ENCODE results near the gene PYDC1. TPM values are rescaled to one million over a fixed set of nuclear protein-coding genes. Genes with fewer than 3 reads are reported as not detected.
"Not testable (repeated sequence)": the region's sequence is repeated elsewhere in the genome, so short reads cannot be mapped to it uniquely, and the experiment has no call there.

Gene PYDC1
- polyA plus RNA-seq, 1 donor: 0.19 TPM

DNA sequence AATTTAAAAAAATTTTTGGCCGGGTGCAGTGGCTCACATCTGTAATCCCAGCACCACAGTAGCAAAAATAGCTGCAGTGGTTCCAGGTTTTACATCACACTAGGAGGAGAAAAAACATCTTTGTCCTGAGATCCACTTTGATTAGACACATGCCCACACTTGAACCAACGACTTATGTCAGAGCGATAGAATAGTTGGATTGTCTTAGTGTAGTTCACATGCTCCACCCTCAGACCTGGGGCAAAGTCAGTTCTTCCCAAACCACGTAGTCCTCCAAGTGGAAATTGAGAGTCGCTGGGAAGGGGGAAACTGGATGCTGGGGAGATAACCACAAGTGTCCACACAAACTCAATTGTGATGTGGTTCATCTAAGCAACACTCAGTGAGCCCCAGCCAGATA lies 31.4 kb upstream of the PYDC1 start:
- Histone ChIP-seq H3K9me3 (ENCODE audit: control insufficient read depth, low read depth, low read length) (no peaks in the 10 kb centered on the region), H3K4me3 (ENCODE audit: low read length) (no peak overlapping the region), H3K27me3 (ENCODE audit: control insufficient read depth, insufficient read depth, low read length) (no peaks in the 10 kb centered on the region), H3K36me3 (ENCODE audit: control insufficient read depth, insufficient read depth, low read length) (no peaks in the 10 kb centered on the region), H3K27ac (ENCODE audit: low read length) (no peak overlapping the region), H3K4me1 (ENCODE audit: control insufficient read depth, insufficient read depth, low read length) (peaks cover 4% of the 10 kb centered on the region)
- WGBS (ENCODE audit: insufficient coverage, low lambda C conversion rate): no CpG with 5 or more reads among the region's 5 CpGs
- DNase-seq: no peak

DNA sequence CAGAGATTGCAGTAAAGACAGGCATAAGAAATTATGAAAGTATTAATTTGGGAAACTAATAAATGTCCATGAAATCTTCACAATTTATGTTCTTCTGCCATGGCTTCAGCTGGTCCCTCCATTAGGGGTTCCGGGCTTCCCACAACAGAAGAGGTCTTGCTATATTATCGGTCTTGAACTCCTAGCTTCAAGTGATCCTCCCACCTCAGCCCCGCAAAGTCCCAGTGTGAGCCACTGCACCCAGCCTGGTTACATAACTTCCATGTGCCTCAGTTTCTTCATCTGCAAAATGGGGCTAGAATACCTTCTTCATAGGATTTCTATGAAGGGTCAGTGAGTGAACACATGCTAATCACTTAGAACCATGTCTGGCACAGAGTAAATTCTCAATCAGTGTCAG lies 29.4 kb upstream of the PYDC1 start:
- Histone ChIP-seq H3K4me3 (ENCODE audit: low read length) (no peak overlapping the region), H3K27ac (ENCODE audit: low read length) (no peak overlapping the region), H3K9me3 (ENCODE audit: control insufficient read depth, low read depth, low read length) (no peaks in the 10 kb centered on the region), H3K36me3 (ENCODE audit: control insufficient read depth, insufficient read depth, low read length) (no peaks in the 10 kb centered on the region), H3K4me1 (ENCODE audit: control insufficient read depth, insufficient read depth, low read length) (no peaks in the 10 kb centered on the region), H3K27me3 (ENCODE audit: control insufficient read depth, insufficient read depth, low read length) (no peaks in the 10 kb centered on the region)
- DNase-seq: no peak
- 90% methylated on average over 2 of the region's 3 CpGs for WGBS (ENCODE audit: insufficient coverage, low lambda C conversion rate)

DNA sequence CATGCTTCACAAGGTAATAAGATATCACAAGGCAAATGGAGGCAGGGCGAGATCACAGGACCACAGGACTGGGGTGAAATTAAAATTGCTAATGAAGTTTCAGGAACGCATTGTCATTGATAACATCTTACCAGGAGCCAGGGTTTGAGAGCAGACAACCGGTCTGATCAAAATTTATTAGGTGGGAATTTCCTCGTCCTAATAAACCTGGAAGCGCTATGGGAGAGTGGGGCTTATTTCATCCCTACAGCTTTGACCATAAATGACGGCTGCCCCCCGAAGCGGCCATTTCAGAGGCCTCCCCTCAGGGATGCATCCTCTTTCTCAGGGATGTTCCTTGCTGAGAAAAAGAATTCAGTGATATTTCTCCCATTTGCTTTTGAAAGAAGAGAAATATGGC lies 28.7 kb upstream of the PYDC1 start:
- not testable (repeated sequence) for H3K9me3 ChIP-seq (ENCODE audit: control insufficient read depth, low read depth, low read length); H3K27me3 ChIP-seq (ENCODE audit: control insufficient read depth, insufficient read depth, low read length); H3K4me1 ChIP-seq (ENCODE audit: control insufficient read depth, insufficient read depth, low read length); DNase-seq; H3K4me3 ChIP-seq (ENCODE audit: low read length); H3K27ac ChIP-seq (ENCODE audit: low read length); H3K36me3 ChIP-seq (ENCODE audit: control insufficient read depth, insufficient read depth, low read length)
- WGBS (ENCODE audit: insufficient coverage, low lambda C conversion rate): no CpG with 5 or more reads among the region's 8 CpGs

DNA sequence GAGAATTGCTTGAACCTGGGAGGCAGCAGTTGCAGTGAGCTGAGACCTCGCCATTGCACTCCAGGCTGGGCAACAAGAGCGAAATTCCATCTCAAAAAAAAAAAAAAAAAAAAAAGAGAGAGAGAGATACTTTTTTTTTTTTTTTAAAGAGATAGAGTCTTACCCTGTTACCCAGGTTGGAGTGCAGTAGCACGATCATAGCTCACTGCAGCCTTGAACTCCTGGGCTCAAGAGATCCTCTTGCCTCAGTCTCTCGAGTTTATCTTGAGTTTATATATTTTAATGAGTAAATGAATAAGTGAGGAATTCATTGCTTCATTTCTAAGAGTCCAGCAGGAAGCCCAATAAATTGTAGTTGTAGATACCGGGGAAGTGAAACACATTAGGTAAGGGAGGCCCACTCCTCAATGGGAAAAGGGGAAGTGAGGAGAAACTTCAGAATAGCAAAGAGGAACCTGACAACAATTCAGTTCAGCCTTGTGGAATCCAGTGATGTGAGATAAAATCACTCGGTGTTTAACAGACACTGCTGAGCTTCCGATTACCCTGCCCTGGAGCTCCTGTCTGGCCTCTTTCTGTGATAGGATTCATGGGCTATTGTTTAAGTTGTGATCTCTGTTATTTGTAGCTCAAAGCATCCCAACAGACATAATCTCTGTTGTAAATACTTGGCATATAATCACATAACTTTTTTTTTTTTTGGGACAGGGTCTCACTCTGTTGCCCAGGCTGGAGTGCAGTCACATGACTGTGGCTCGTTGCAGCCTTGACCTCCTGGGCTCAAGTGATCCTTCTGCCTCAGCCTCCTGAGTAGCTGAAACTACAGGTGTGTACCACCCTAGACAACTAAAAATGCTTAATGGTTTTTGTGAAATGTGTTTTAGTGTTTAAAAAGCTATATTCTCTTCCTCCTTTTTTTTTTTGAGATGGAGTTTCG lies 27.1 kb upstream of the PYDC1 start:
- Histone ChIP-seq H3K36me3 (ENCODE audit: control insufficient read depth, insufficient read depth, low read length) (no peaks in the 10 kb centered on the region), H3K4me3 (ENCODE audit: low read length) (no peak overlapping the region), H3K27me3 (ENCODE audit: control insufficient read depth, insufficient read depth, low read length) (no peaks in the 10 kb centered on the region), H3K4me1 (ENCODE audit: control insufficient read depth, insufficient read depth, low read length) (no peaks in the 10 kb centered on the region), H3K9me3 (ENCODE audit: control insufficient read depth, low read depth, low read length) (no peaks in the 10 kb centered on the region), H3K27ac (ENCODE audit: low read length) (no peak overlapping the region)
- no CpG with 5 or more reads among the region's 9 CpGs for WGBS (ENCODE audit: insufficient coverage, low lambda C conversion rate)
- no peak for DNase-seq

DNA sequence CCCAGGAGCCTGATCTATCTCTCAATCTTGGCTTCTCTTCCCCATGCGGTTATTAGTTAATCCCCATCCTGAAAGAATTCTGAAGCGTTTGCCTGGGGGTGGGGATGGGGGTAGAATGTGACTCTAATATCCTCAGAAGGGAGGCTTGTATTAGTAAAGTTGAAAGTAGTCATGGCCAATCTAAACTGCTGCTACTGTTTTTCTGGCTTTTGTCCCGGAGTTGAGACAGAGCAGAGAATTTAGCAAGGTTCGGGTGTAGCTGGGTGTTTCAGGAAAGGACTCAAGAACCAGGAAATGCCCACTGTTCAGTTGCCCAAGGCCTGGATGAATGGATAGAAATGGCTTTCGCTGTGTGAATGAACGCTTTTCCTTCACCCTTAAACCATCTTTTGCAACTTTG lies 25.3 kb upstream of the PYDC1 start:
- Histone ChIP-seq H3K36me3 (ENCODE audit: control insufficient read depth, insufficient read depth, low read length) (no peaks in the 10 kb centered on the region), H3K4me1 (ENCODE audit: control insufficient read depth, insufficient read depth, low read length) (peaks cover 3% of the 10 kb centered on the region), H3K27me3 (ENCODE audit: control insufficient read depth, insufficient read depth, low read length) (no peaks in the 10 kb centered on the region), H3K4me3 (ENCODE audit: low read length) (no peak overlapping the region), H3K27ac (ENCODE audit: low read length) (no peak overlapping the region), H3K9me3 (ENCODE audit: control insufficient read depth, low read depth, low read length) (no peaks in the 10 kb centered on the region)
- 92% methylated on average over 2 of the region's 6 CpGs for WGBS (ENCODE audit: insufficient coverage, low lambda C conversion rate)
- DNase-seq: no peak

DNA sequence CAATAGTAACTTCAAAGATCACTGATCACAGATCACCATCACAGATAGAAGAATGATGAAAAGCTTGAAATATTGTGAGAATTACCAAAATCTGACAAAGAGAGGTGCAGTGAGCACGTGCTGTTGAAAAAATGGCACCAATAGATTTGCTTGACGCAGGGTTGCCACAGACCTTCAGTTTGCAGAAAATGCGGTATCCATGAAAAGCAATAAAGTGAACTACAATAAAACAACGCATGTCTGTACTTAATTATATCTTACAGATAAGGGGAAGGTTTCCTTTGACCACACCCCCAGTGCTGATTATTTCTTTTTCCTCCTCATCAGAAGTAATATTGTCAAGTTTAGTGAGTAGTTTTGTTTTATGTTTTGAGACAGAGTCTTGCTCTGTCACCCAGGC lies 21.1 kb upstream of the PYDC1 start:
- H3K9me3 ChIP-seq (ENCODE audit: control insufficient read depth, low read depth, low read length): no peaks in the 10 kb centered on the region
- H3K27ac ChIP-seq (ENCODE audit: low read length): no peak overlapping the region
- H3K36me3 ChIP-seq (ENCODE audit: control insufficient read depth, insufficient read depth, low read length): no peaks in the 10 kb centered on the region
- 40% methylated on average over 1 of the region's 4 CpGs for WGBS (ENCODE audit: insufficient coverage, low lambda C conversion rate)
- H3K4me1 ChIP-seq (ENCODE audit: control insufficient read depth, insufficient read depth, low read length): peaks cover 3% of the 10 kb centered on the region
- H3K27me3 ChIP-seq (ENCODE audit: control insufficient read depth, insufficient read depth, low read length): no peaks in the 10 kb centered on the region
- H3K4me3 ChIP-seq (ENCODE audit: low read length): no peak overlapping the region
- DNase-seq: peak in 1 of 2 donors; percentile 67

DNA sequence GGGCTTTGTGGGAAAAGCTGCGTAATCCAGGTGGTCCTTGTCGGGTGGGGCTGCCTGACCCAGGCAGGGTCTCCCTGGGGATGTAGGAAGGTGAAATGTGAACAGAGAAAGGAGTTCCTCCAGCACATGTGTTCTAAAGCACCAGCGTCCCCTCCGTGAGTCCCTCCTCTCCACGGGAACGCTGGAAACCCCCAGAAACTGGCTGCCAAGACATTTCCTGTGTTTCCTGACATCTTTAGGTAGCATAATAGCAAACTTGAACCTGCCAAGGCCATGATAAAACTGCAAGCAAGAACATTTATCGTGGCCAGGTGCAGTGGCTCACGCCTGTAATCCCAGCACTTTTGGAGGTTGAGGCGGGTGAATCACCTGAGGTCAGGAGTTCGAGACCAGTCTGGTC lies 12.6 kb upstream of the PYDC1 start:
- Histone ChIP-seq H3K4me3 (ENCODE audit: low read length) (no peak overlapping the region), H3K27ac (ENCODE audit: low read length) (peak overlapping the region; percentile 26), H3K9me3 (ENCODE audit: control insufficient read depth, low read depth, low read length) (peaks cover 8% of the 10 kb centered on the region), H3K4me1 (ENCODE audit: control insufficient read depth, insufficient read depth, low read length) (peaks cover 5% of the 10 kb centered on the region), H3K36me3 (ENCODE audit: control insufficient read depth, insufficient read depth, low read length) (no peaks in the 10 kb centered on the region), H3K27me3 (ENCODE audit: control insufficient read depth, insufficient read depth, low read length) (no peaks in the 10 kb centered on the region)
- no peak for DNase-seq
- WGBS (ENCODE audit: insufficient coverage, low lambda C conversion rate): no CpG with 5 or more reads among the region's 10 CpGs

DNA sequence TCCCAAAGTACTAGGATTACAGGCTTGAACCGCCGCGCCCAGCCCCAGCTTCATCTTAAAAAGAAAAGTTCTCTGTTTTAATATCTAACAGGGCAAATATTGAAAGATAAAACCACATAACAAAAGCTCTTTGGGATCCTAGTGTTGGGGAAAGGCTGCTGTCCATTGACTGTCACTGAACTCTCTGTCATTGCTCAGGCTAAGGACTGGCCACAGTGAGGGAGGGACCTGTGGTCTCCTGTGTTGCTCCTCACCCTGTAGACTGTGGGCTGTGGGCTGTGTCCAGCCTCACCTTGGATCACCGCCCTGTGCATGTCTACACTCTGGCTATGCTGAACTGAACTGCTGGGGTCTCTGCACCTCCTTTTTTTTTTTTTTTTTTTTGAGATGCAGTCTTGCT lies 11.3 kb upstream of the PYDC1 start:
- Histone ChIP-seq H3K4me3 (ENCODE audit: low read length) (no peak overlapping the region), H3K9me3 (ENCODE audit: control insufficient read depth, low read depth, low read length) (peaks cover 8% of the 10 kb centered on the region), H3K4me1 (ENCODE audit: control insufficient read depth, insufficient read depth, low read length) (peaks cover 5% of the 10 kb centered on the region), H3K27ac (ENCODE audit: low read length) (no peak overlapping the region), H3K27me3 (ENCODE audit: control insufficient read depth, insufficient read depth, low read length) (no peaks in the 10 kb centered on the region), H3K36me3 (ENCODE audit: control insufficient read depth, insufficient read depth, low read length) (no peaks in the 10 kb centered on the region)
- no CpG with 5 or more reads among the region's 4 CpGs for WGBS (ENCODE audit: insufficient coverage, low lambda C conversion rate)
- DNase-seq: no peak

DNA sequence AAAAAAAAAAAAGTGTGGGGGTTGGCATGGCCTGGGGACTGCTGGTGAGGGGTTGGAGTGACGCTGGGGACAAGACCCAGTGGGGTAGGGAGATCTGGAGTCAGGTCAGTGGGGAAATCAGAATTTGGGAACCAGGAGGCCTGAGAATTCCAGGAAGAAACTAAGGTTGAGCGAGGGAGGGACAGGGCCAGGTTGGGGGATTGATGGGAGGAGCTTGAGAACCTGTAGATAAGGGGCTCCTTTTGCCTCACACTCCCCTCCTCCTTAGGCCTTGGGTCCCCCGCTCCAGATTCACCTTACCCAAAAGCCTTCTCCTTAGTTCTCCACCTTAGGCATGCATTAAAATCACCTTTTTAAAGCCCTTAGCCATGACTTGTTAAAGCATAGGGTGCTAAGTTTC lies 8.3 kb upstream of the PYDC1 start:
- H3K4me3 ChIP-seq (ENCODE audit: low read length): no peak overlapping the region
- H3K4me1 ChIP-seq (ENCODE audit: control insufficient read depth, insufficient read depth, low read length): peaks cover 5% of the 10 kb centered on the region
- H3K27me3 ChIP-seq (ENCODE audit: control insufficient read depth, insufficient read depth, low read length): no peaks in the 10 kb centered on the region
- no peaks in the 10 kb centered on the region for H3K36me3 ChIP-seq (ENCODE audit: control insufficient read depth, insufficient read depth, low read length)
- no peak overlapping the region for H3K27ac ChIP-seq (ENCODE audit: low read length)
- H3K9me3 ChIP-seq (ENCODE audit: control insufficient read depth, low read depth, low read length): no peaks in the 10 kb centered on the region
- 100% methylated on average over 1 of the region's 3 CpGs for WGBS (ENCODE audit: insufficient coverage, low lambda C conversion rate)
- no peak for DNase-seq

DNA sequence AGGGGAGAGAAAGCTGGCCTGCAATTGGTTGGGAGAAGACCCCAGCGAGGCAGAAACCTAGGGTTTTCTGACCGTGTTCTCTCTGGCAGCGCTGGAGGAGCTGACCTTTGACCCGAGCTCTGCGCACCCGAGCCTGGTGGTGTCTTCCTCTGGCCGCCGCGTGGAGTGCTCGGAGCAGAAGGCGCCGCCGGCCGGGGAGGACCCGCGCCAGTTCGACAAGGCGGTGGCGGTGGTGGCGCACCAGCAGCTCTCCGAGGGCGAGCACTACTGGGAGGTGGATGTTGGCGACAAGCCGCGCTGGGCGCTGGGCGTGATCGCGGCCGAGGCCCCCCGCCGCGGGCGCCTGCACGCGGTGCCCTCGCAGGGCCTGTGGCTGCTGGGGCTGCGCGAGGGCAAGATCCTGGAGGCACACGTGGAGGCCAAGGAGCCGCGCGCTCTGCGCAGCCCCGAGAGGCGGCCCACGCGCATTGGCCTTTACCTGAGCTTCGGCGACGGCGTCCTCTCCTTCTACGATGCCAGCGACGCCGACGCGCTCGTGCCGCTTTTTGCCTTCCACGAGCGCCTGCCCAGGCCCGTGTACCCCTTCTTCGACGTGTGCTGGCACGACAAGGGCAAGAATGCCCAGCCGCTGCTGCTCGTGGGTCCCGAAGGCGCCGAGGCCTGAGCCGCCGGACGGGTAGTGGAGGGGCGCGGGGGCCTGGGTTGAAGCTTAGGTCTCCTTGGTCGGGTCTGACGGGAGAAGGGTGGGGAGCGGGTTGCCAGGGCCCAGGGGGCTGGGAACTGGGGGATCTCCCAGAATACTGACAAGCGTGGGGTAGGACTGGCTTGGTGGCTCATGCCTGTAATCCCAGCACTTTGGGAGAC lies 7.4 kb upstream of the PYDC1 start:
- no peaks in the 10 kb centered on the region for H3K36me3 ChIP-seq (ENCODE audit: control insufficient read depth, insufficient read depth, low read length)

More for the DNA sequence above, 7.4 kb upstream of the PYDC1 start:
- peaks cover 2% of the 10 kb centered on the region for H3K4me1 ChIP-seq (ENCODE audit: control insufficient read depth, insufficient read depth, low read length)
- H3K27ac ChIP-seq (ENCODE audit: low read length): no peak overlapping the region
- H3K4me3 ChIP-seq (ENCODE audit: low read length): no peak overlapping the region
- no CpG with 5 or more reads among the region's 80 CpGs for WGBS (ENCODE audit: insufficient coverage, low lambda C conversion rate)
- H3K27me3 ChIP-seq (ENCODE audit: control insufficient read depth, insufficient read depth, low read length): no peaks in the 10 kb centered on the region
- no peaks in the 10 kb centered on the region for H3K9me3 ChIP-seq (ENCODE audit: control insufficient read depth, low read depth, low read length)
- DNase-seq: no peak

All from large intestine (tissue), 3 donors.